Stimulated activated CD8-positive, alpha-beta memory T cell treated with anti-CD3 and anti-CD28 coated beads, Interleukin-4, amount 100 ng/mL, for 4 hours (primary cell): ENCODE measurements around the gene CACNA2D2.
"Not testable (repeated sequence)": the region's sequence is repeated elsewhere in the genome, so short reads cannot be mapped to it uniquely, and the experiment has no call there.

Experiments used
- DNase-seq, 2 donors: peaks; one replicate each; pipeline ENCODE4 v3.0.0-alpha.2; 2020; ENCODE audit warnings: low read depth in 2 of 2, low spot score in 1 of 2

The CACNA2D2 gene

GRCh38 chr3:50530001-50530970, 26.9 kb upstream of the CACNA2D2 start:
- no peak for DNase-seq

- DNase-seq, result peak; percentile 8 to 15
Observed at GRCh38 chr3:50525987-50526386, 22.6 kb upstream of the CACNA2D2 start.

GRCh38 chr3:50525191-50525910, 21.9 kb upstream of the CACNA2D2 start:
- DNase-seq, result no peak

- DNase-seq, result no peak
Observed at GRCh38 chr3:50524746-50525145, 21.3 kb upstream of the CACNA2D2 start.

GRCh38 chr3:50523279-50523811, 19.9 kb upstream of the CACNA2D2 start:
- no peak for DNase-seq

- no peak for DNase-seq
Observed at GRCh38 chr3:50521572-50521971, 18.1 kb upstream of the CACNA2D2 start.

- no peak for DNase-seq
Observed at GRCh38 chr3:50520849-50521248, 17.4 kb upstream of the CACNA2D2 start.

- DNase-seq, result peak; percentile 43 to 52
Observed at GRCh38 chr3:50519471-50520089, 16.1 kb upstream of the CACNA2D2 start.

GRCh38 chr3:50518436-50518835, 15.0 kb upstream of the CACNA2D2 start:
- no peak for DNase-seq

- no peak for DNase-seq
Observed at GRCh38 chr3:50517721-50518206, 14.3 kb upstream of the CACNA2D2 start.

- DNase-seq, result no peak
Observed at GRCh38 chr3:50516440-50516871, 13.0 kb upstream of the CACNA2D2 start.

GRCh38 chr3:50515565-50516439, 12.4 kb upstream of the CACNA2D2 start:
- no peak for DNase-seq

GRCh38 chr3:50512908-50513307, 9.5 kb upstream of the CACNA2D2 start:
- not testable (repeated sequence) for DNase-seq

- DNase-seq, result no peak
Observed at GRCh38 chr3:50512131-50512530, 8.7 kb upstream of the CACNA2D2 start.

- no peak for DNase-seq
Observed at GRCh38 chr3:50510325-50510724, 6.9 kb upstream of the CACNA2D2 start.

GRCh38 chr3:50509715-50510114, 6.3 kb upstream of the CACNA2D2 start:
- DNase-seq, result no peak

GRCh38 chr3:50508821-50509220, 5.4 kb upstream of the CACNA2D2 start:
- no peak for DNase-seq

GRCh38 chr3:50506169-50506568, 2.7 kb upstream of the CACNA2D2 start:
- DNase-seq, result no peak

GRCh38 chr3:50504681-50505080, 1.2 kb upstream of the CACNA2D2 start:
- DNase-seq, result no peak
